A549 (cell line): Measurements from ENCODE around the gene MAP4K4.

ENCODE experiments used
- CHD2 ChIP-seq: fragments of 150-350 bp; IDR thresholded peaks from 2 replicates; pipeline ENCODE4 v1.6.1; 2014; ENCODE audit warnings: low read length; ENCODE audit not compliant: partially characterized antibody
- ESRRA ChIP-seq: fragments of 150-350 bp; IDR thresholded peaks from 2 replicates; pipeline ENCODE4 v1.6.1; 2014; ENCODE audit warnings: mild to moderate bottlenecking, low read length, borderline replicate concordance
- FOSB ChIP-seq: fragments of 250-450 bp; sonication (Bioruptor Pico); IDR thresholded peaks from 2 replicates; pipeline ENCODE4 v1.5.0; 2020; ENCODE audit warnings: mild to moderate bottlenecking, moderate library complexity
- FOXS1 ChIP-seq: fragments of 250-450 bp; sonication (Bioruptor Pico); IDR thresholded peaks from 2 replicates; pipeline ENCODE4 v1.5.0; 2020; ENCODE audit warnings: mild to moderate bottlenecking, moderate library complexity
- HOXA7 ChIP-seq: fragments of 250-450 bp; sonication (Bioruptor Pico); IDR thresholded peaks from 2 replicates; pipeline ENCODE4 v1.5.0; 2020; ENCODE audit warnings: mild to moderate bottlenecking, moderate library complexity
- MAFK ChIP-seq: fragments of 450-650 bp; IDR thresholded peaks from 2 replicates; pipeline ENCODE4 v1.6.1; 2014; ENCODE audit not compliant: partially characterized antibody
- MAZ ChIP-seq: fragments of 150-350 bp; IDR thresholded peaks from 2 replicates; pipeline ENCODE4 v1.6.1; 2014; ENCODE audit warnings: antibody characterized with exemption, low read depth, low read length, borderline replicate concordance
- NFE2L2 ChIP-seq: fragments of 150-350 bp; conservative IDR thresholded peaks from 2 replicates; pipeline ENCODE4 v1.6.1; 2014; ENCODE audit warnings: low read length
- POLR2A ChIP-seq: IDR thresholded peaks from 2 replicates; pipeline ENCODE4 v1.6.1; 2012; ENCODE audit warnings: mild to moderate bottlenecking, low read length
- RAD21 ChIP-seq, 2 experiments: fragments of >200 bp in 1 of 2; sonication (Bioruptor Twin) in 1 of 2; formaldehyde crosslinking in 1 of 2; IDR thresholded peaks in 1 of 2; conservative IDR thresholded peaks in 1 of 2; 2 replicates in 1 of 2; 3 replicates in 1 of 2; pipeline ENCODE4 v1.6.1; 2012 to 2018; ENCODE audit warnings: inconsistent platforms in 1 of 2
- RFX5 ChIP-seq: fragments of 450-650 bp; IDR thresholded peaks from 2 replicates; pipeline ENCODE4 v1.7.1; 2014; ENCODE audit warnings: antibody characterized with exemption, mild to moderate bottlenecking, moderate library complexity
- TF ChIP-seq, protein P1 (sequence below): fragments of >200 bp; sonication (Bioruptor Twin); formaldehyde crosslinking; IDR thresholded peaks from 3 replicates; pipeline ENCODE4 v1.5.1; 2016
- TF ChIP-seq, protein P2 (sequence below): fragments of >200 bp; sonication (Bioruptor Twin); formaldehyde crosslinking; IDR thresholded peaks from 3 replicates; pipeline ENCODE4 v1.6.1; 2016

DNA sequence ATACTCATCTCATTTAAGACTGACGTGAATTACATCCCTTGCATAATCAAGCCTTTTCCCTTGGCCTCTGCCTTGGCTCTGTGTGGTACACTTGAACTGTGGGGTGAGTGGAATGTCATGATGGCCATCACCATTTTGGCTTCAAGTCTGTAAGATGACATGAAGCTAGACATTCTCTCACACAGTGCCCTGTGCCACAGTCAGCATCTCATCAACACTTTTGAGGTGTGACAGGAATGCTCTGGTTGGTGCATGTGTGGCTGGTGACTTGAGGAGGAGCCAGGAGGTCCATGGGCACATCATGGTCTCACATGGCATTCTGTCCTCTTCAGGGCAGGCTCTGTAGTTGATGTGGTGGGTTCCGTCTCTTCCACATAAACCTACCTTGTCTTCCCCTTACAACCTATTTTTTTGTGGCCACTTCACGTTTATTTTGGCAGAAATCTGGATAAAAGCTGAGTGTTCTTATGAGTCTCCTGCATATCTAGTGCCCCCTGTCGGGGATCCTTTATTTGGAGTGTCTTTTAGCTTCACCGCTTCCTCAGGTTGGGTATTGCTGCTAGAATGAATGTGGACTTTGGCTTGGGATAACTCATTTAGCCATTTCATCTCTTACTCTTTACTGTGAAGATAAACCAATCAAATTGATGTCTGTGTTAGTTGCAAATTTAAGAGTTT is 28.1 kb downstream of the MAP4K4 start:
- TF ChIP-seq MAFK (no peak), RFX5 (no peak), FOSB (no peak), ESRRA (no peak), POLR2A (no peak), MAZ (no peak), HOXA7 (CRISPR knock-in tag) (no peak), RAD21 (conservative IDR thresholded peaks at IDR 0.05 in 1 of 2, IDR thresholded peaks at IDR 0.05 in 1 of 2) (no peak), CHD2 (no peak), NFE2L2 (no peak), FOXS1 (no peak)
- TF ChIP-seq, protein P1, sequence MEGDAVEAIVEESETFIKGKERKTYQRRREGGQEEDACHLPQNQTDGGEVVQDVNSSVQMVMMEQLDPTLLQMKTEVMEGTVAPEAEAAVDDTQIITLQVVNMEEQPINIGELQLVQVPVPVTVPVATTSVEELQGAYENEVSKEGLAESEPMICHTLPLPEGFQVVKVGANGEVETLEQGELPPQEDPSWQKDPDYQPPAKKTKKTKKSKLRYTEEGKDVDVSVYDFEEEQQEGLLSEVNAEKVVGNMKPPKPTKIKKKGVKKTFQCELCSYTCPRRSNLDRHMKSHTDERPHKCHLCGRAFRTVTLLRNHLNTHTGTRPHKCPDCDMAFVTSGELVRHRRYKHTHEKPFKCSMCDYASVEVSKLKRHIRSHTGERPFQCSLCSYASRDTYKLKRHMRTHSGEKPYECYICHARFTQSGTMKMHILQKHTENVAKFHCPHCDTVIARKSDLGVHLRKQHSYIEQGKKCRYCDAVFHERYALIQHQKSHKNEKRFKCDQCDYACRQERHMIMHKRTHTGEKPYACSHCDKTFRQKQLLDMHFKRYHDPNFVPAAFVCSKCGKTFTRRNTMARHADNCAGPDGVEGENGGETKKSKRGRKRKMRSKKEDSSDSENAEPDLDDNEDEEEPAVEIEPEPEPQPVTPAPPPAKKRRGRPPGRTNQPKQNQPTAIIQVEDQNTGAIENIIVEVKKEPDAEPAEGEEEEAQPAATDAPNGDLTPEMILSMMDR: no peak
- TF ChIP-seq, protein P2, sequence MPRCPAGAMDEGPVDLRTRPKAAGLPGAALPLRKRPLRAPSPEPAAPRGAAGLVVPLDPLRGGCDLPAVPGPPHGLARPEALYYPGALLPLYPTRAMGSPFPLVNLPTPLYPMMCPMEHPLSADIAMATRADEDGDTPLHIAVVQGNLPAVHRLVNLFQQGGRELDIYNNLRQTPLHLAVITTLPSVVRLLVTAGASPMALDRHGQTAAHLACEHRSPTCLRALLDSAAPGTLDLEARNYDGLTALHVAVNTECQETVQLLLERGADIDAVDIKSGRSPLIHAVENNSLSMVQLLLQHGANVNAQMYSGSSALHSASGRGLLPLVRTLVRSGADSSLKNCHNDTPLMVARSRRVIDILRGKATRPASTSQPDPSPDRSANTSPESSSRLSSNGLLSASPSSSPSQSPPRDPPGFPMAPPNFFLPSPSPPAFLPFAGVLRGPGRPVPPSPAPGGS: no peak
